Hematopoietic multipotent progenitor cell treated with erythropoietin and hydrocortisone succinate and interleukin-3 and kit ligand, for 8 days (in vitro differentiated cells): ENCODE measurements around the gene HMGXB4.

Experiments used
- DNase-seq: peaks from one replicate; pipeline ENCODE4 v3.0.0-alpha.2; 2015

HMGXB4 gene

GRCh38 chr22:35258191-35258988 is 1.1 kb downstream of the HMGXB4 start:
- DNase-seq, result peak; percentile 32

- DNase-seq, result no peak
Measured at GRCh38 chr22:35264986-35265385, 7.7 kb downstream of the HMGXB4 start.

GRCh38 chr22:35266277-35266676 is 9.0 kb downstream of the HMGXB4 start:
- no peak for DNase-seq

GRCh38 chr22:35269630-35270029 is 12.3 kb downstream of the HMGXB4 start:
- DNase-seq, result no peak

- DNase-seq, result no peak
Measured at GRCh38 chr22:35274154-35274871, 17.0 kb downstream of the HMGXB4 start.

GRCh38 chr22:35275580-35275979 is 18.3 kb downstream of the HMGXB4 start:
- DNase-seq, result no peak

- no peak for DNase-seq
Measured at GRCh38 chr22:35276019-35276418, 18.7 kb downstream of the HMGXB4 start.

- DNase-seq, result no peak
Measured at GRCh38 chr22:35288116-35288515, 30.8 kb downstream of the HMGXB4 start.

GRCh38 chr22:35292786-35293185 is 35.5 kb downstream of the HMGXB4 start:
- DNase-seq, result no peak

- no peak for DNase-seq
Measured at GRCh38 chr22:35296051-35296450, 38.8 kb downstream of the HMGXB4 start.

- peak; percentile 46 for DNase-seq
Measured at GRCh38 chr22:35299217-35299672, 42.0 kb downstream of the HMGXB4 start.

GRCh38 chr22:35299673-35300499 is 42.6 kb downstream of the HMGXB4 start, which contains the start of gene TOM1:
TOM1 (plus strand) TSS chr22:35299894; CDS start chr22:35299929, 35 bp downstream.
- peak; percentile 99 for DNase-seq

GRCh38 chr22:35301372-35301874 is 44.1 kb downstream of the HMGXB4 start:
- peak; percentile 15 for DNase-seq

- no peak for DNase-seq
Measured at GRCh38 chr22:35303029-35303624, 45.8 kb downstream of the HMGXB4 start.

GRCh38 chr22:35305525-35306070 is 48.3 kb downstream of the HMGXB4 start:
- DNase-seq, result no peak

- no peak for DNase-seq
Measured at GRCh38 chr22:35306350-35306967, 49.2 kb downstream of the HMGXB4 start.

- DNase-seq, result no peak
Measured at GRCh38 chr22:35307372-35307771, 50.1 kb downstream of the HMGXB4 start.

- DNase-seq, result no peak
Measured at GRCh38 chr22:35307892-35308291, 50.6 kb downstream of the HMGXB4 start.

- DNase-seq, result no peak
Measured at GRCh38 chr22:35308480-35309021, 51.3 kb downstream of the HMGXB4 start.

- DNase-seq, result no peak
Measured at GRCh38 chr22:35310556-35311550, 53.6 kb downstream of the HMGXB4 start.
